CD4-positive, alpha-beta T cell treated with Interleukin-4 for 1 hour (primary cell): ENCODE results near the gene C6orf89.

Experiments
- DNase-seq, 2 donors: peaks; one replicate each; pipeline ENCODE4 v3.0.0-alpha.2; 2020 to 2022

Gene C6orf89

GRCh38 chr6:36852481-36853147 lies 33.1 kb upstream of the C6orf89 start:
- DNase-seq = no peak

- peak in 1 of 2 donors; percentile 56 for DNase-seq
Measured at GRCh38 chr6:36853325-36853724, 32.4 kb upstream of the C6orf89 start.

- no peak for DNase-seq
Measured at GRCh38 chr6:36855750-36856149, 30.0 kb upstream of the C6orf89 start.

GRCh38 chr6:36856277-36856676 lies 29.5 kb upstream of the C6orf89 start:
- no peak for DNase-seq

GRCh38 chr6:36857325-36857724 lies 28.4 kb upstream of the C6orf89 start:
- no peak for DNase-seq

GRCh38 chr6:36858407-36858981 lies 27.3 kb upstream of the C6orf89 start:
- no peak for DNase-seq

- no peak for DNase-seq
Measured at GRCh38 chr6:36860126-36860525, 25.6 kb upstream of the C6orf89 start.

GRCh38 chr6:36862164-36862847 lies 23.4 kb upstream of the C6orf89 start:
- DNase-seq = no peak

- no peak for DNase-seq
Measured at GRCh38 chr6:36862848-36863382, 22.8 kb upstream of the C6orf89 start.

GRCh38 chr6:36863670-36864540 lies 21.8 kb upstream of the C6orf89 start:
- no peak for DNase-seq

- DNase-seq = no peak
Measured at GRCh38 chr6:36865835-36866234, 19.9 kb upstream of the C6orf89 start.

GRCh38 chr6:36867471-36868224 lies 18.1 kb upstream of the C6orf89 start:
- DNase-seq = no peak

GRCh38 chr6:36871686-36872085 lies 14.1 kb upstream of the C6orf89 start:
- no peak for DNase-seq

GRCh38 chr6:36873115-36873514 lies 12.6 kb upstream of the C6orf89 start:
- DNase-seq = no peak

GRCh38 chr6:36873612-36874442 lies 11.9 kb upstream of the C6orf89 start:
- DNase-seq = no peak

GRCh38 chr6:36874443-36875249 lies 11.1 kb upstream of the C6orf89 start, which contains the start of gene PPIL1:
Gene PPIL1, minus strand, starts transcription at chr6:36874803. Its CDS starts 31 bp downstream, at chr6:36874772.
- DNase-seq = peak; percentile 87 to 91

GRCh38 chr6:36875250-36875633 lies 10.5 kb upstream of the C6orf89 start:
- DNase-seq = no peak

- no peak for DNase-seq
Measured at GRCh38 chr6:36884610-36885009, 1.1 kb upstream of the C6orf89 start.

GRCh38 chr6:36886950-36887618 lies 1.3 kb downstream of the C6orf89 start:
- DNase-seq = no peak
